Esophagus muscularis mucosa (tissue), 3 donors: ENCODE measurements around the gene NCL.

Source experiments
- POLR2A ChIP-seq: fragments of 450-650 bp; IDR thresholded peaks from one replicate; pipeline ENCODE4 v1.6.1; 2017; ENCODE audit warnings: antibody characterized with exemption, moderate library complexity, mild to moderate bottlenecking, low read depth
- POLR2AphosphoS5 ChIP-seq, 2 donors: sonication (generic); formaldehyde crosslinking; IDR thresholded peaks; one replicate each; pipeline ENCODE4 v1.6.1; 2017; ENCODE audit warnings: antibody characterized with exemption in 2 of 2
- TF ChIP-seq, protein P1 (sequence below), 3 experiments: fragments of 200-600 bp in 2 of 3; fragments of 450-650 bp in 1 of 3; sonication (generic) in 2 of 3; IDR thresholded peaks; one replicate each; pipeline ENCODE4 v1.5.1; 2017 to 2019; ENCODE audit warnings: antibody characterized with exemption in 3 of 3, mild to moderate bottlenecking in 2 of 3, moderate library complexity in 1 of 3

DNA sequence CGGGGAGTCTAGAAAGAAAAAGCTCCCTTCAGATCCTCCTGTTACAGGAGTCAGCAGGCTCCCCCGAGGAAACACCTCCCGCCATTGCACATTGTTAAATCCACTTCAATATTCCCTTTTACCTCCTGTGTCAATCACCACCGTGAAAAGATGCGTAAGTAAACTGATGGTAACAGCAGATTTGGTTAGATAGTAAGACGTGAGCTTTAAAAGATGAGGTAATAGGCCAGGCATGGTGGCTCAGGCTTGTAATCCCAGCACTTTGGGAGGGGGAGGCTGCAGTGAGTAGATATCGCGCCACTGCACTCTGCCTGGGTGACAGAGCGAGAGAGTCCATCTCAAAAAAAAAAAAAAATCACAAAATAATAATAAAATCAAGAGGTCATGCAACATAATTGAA lies 15.2 kb upstream of the NCL start:
- TF ChIP-seq, protein P1, sequence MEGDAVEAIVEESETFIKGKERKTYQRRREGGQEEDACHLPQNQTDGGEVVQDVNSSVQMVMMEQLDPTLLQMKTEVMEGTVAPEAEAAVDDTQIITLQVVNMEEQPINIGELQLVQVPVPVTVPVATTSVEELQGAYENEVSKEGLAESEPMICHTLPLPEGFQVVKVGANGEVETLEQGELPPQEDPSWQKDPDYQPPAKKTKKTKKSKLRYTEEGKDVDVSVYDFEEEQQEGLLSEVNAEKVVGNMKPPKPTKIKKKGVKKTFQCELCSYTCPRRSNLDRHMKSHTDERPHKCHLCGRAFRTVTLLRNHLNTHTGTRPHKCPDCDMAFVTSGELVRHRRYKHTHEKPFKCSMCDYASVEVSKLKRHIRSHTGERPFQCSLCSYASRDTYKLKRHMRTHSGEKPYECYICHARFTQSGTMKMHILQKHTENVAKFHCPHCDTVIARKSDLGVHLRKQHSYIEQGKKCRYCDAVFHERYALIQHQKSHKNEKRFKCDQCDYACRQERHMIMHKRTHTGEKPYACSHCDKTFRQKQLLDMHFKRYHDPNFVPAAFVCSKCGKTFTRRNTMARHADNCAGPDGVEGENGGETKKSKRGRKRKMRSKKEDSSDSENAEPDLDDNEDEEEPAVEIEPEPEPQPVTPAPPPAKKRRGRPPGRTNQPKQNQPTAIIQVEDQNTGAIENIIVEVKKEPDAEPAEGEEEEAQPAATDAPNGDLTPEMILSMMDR (IDR thresholded peaks at IDR 0.05) = no peak
- TF ChIP-seq POLR2A = no peak
- TF ChIP-seq POLR2AphosphoS5 (IDR thresholded peaks at IDR 0.05) = no peak
